Inferior parietal cortex (tissue), 1 donor: ENCODE measurements around the gene FAT1.

ENCODE experiments used
- DNase-seq: peaks from one replicate; pipeline ENCODE4 v3.0.0-alpha.2; 2016; ENCODE audit errors: extremely low spot score

The FAT1 gene

DNA sequence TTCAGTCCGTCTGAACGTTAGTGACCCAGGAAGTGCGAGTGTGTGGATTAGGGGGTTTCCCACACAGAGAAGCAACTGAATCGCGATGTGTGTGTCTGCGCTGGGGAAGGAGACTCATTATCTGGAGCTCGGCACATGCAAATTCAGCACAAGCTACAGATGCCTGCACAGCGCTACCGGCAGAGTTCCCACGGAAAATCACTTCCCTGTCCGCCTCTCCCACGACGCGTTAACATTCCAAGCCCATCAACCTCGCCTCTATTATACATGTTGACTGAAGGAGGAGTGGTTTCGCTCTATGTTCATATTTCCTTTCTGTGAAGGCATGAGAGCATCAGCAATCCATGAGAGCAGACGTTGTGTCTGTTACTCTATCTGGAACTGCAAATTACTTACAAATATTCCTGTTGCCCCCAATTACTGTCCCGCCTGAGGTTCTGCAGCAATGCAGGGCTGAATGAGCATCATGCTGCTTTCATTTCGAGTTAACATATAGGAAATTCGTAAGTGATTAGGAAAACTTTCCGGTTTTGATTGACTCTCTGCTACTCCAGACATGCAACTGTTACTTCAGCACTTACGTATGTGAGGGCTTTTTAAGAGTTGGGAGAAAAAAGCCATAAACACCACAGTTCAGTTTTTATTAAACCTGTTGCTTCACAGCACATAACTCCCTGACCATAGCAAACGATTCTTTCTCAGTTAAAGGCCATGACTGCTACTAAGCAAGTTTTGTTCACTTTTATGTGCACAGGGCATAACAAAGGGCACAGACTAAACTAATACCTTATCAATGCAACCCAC is 153.3 kb downstream of the FAT1 start:
- no peak for DNase-seq

DNA sequence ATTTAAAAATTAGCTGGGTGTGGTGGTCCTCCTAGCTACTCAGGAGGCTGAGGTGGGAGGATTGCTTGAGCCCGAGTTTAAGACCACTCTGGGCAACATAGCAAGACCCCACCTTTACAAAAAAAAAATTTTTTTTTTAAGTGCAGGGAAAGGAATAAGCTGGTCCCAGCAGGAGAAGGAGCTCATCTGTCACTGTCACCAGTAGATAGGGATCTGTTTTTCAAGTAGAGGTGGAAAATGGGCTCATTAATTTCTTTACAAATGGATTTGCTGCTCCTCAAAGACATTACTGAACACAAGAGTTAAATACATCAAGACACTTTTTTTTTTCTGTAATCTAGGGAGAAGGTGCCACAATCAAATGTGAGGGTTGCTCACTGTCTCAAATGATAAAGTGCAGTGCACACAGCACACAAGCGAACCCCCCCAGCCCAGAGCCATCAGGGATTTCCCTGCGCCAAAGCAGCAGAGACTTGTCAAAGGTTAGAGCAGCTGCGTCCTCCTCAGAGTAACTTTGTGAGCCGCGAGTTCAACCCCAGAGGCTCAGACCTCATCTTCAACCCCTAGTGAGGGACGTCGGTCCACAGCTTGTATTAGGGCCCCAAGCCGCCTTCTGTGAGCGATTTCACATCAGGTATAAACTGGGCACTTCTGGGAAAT is 154.0 kb downstream of the FAT1 start:
- no peak for DNase-seq

DNA sequence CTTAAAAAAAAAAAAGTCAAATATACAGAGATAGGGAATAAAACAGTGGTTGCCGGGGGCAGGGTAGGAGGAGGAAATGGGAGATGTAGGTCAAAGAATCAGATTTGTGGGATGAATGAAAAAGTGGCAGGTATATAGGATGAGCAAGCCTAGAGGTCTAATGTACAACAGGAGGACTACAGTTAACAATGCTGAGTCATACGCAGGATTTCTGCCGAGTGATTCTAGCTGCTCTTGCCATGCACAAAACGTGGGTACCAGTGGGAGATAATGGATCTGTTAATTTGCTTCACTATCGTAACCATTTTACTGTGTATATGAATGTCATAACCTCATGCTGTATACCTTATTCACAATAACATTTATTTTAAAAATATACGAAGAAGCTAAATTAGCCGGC is 157.6 kb downstream of the FAT1 start:
- DNase-seq = no peak

DNA sequence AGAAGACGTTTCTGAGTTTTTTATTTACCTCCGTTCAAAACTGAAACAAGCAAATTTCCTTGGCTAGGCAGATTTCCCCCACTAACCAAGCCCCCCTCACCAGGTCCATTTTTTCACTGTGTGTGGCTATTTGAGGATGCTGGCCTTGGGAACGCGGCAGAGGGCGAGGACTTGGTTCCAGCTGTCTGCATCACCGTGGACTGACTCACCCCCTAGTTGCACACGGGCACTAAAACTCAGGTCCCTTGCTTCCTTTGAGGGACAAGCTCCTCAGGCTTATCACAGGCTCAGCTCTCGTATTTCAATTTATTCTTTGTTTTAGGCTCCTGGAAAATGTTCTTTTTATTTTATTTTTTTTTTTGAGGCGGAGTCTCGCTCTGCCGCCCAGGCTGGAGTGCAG is 159.9 kb downstream of the FAT1 start:
- no peak for DNase-seq

DNA sequence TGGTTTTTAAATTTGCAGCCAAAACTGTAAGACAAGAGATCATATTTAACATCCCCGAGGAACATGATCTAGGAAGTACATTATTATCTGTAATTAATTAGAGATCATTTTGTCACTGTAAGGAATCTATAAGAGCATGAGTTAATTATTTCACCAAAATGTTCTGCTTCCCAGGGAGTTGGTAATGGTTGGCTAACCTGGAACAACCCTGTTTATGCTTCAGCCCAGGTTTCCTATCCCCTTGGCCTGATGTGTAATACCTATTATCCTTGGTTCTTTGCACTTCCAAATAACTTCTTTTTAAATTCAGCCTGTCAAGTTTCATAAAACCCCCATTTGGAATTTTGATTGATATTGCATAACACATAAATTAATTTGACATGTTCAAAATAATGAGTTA is 161.9 kb downstream of the FAT1 start:
- DNase-seq = no peak

DNA sequence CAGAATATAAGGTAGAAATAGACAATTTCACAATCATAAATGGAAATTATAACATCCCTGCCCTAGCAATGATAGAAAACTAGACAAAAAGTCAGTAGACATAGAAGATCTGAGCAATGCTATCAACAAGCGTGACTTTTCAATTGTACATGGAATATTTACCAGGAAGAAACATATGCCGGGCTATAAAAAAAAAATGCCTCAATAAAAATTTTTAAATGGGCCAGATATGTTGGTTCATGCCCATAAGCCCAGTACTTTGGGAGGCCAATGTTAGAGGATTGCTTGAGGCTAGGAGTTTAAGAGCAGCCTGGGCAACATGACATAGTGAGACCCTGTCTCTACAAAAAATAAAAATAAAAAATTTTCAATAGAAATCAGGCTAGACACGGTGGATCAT is 163.0 kb downstream of the FAT1 start:
- no peak for DNase-seq

DNA sequence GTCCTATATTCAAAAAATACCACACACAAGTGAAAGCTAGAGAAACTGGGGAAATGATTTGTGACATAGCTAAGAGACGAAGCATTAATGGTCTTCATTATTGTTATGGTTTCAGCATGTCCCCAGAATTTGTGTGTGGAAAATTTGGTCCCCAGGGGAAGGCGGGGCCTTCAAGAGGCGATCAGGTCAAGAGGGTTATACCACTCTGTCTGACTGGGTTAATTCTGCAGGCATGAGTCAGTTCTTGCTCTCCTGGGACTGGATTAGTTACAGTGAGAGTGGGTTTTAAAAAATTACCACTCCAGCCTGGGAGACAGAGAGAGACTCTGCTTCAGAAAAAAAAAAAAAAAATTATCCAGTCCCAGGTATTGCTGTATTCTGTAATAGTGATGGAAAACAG is 166.2 kb downstream of the FAT1 start:
- no peak for DNase-seq

DNA sequence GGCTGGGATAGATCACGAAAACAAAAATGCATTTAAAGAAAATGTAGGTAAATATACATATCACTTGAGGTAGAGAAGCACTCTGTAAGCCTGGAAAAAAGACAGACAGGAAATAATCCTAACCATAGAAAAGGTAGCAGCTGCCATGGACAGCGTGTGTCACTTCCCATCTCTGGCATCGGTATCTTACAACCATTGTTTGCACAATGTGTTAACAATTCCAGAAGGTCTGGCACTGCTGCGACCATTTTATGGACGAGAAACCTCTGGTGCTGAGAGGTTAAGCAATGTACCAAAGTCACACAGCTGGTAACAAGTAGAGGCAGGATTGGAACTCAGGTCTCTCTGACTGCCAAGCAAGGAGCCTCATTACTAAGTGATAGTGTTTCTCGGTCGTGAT is 166.6 kb downstream of the FAT1 start:
- no peak for DNase-seq

DNA sequence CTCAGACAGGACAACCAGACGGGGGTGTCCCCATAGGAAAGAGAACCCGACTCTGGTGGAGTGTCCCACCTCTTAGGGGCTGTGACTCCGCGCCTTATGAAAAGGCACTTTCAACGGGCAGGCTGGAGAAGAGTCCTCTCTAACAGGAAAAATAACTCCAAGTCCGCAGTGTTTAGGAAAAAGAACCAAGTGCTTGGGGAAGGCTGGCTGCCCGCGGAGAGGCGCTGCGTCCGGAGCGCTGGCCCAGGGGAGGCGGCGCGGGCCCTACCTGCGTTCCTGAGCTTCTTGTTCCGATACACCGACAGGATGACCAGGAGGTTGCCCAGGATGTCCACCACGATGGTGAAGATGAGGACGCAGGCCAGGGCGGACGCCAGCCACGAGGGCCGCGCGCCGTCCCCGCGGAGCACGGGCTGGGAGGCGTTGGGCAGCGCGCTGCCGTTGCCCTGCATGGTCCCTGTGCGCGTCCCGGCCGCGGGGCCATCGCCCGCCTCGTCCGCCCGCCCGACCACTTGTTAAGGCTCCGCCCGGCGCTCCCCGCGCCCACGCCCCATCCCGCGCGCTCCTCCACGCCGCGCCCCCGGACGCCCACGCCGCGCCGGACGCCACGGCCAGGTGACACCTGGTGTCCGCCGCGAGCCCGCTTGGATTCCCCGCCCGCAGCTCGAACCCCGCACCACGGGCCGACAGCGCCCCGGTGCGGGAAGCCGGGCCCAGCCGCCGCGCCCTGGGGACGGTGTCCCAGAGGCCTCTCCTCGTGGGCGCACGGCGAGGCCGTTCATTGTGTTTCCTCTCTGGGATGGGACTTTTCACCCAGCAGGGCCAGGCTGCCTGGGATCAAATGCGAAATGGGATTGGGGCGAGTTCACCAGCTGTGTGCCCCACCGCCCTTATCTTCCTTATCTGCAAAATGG is 168.5 kb downstream of the FAT1 start, which contains the start of gene MTNR1A:
Gene MTNR1A (minus strand): TSS at position 654 of the 914 bp plus-strand sequence. CDS start 202 bp downstream, at position 452.
- DNase-seq = no peak

DNA sequence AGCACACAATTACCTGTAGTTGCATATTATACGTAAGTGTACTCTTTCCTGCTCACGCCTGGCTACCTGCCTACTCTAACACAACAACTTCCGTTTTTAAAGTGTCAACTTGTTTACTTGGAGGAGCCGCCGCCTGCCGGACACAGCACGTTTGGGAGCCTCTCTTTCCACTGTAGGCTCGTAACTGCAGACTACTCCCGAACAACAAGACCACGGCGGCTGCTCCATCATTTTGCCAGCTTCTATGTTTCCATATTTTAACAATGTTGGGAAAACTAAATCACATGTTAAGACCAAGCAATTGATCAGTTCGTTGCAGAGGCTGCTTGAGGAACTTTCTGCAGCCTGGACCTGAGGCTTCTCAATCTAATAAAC is 169.1 kb downstream of the FAT1 start:
- no peak for DNase-seq

DNA sequence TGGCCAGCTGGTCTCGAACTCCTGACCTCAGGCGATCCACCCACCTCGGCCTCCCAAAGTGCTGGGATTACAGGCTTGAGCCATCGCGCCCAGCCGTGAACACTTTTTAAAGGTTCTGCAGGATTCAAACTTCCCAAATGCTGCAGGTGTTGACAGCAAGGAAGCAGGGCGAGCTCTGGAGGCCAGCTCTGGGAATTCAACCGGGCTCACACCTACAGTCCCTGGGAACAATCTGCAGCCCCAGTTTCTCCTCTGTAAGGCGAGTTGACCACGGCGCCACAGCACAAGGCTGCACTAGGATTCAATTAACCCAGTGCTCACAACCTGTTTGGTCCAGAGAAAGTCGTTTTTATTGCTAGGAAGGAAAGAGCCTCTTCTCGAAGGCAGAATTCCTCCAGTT is 169.9 kb downstream of the FAT1 start:
- DNase-seq = no peak

DNA sequence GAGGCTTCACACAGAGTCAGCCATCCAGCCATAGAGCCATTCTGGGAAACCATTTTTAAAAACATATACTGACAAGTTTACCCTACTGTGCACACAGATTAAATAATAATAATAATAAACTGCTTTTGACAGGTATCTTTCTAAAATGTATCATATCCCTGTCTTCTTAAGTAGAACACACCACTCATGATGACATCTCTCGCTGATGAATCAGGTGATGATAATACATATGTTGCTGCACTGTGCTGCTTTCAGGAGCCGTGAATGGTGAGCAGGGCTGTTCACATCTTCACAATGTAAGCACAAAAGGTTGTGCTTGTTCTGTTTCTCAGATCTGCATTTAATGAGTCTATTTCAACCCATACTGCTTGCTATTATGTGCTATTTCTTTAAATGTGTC is 171.8 kb downstream of the FAT1 start:
- no peak for DNase-seq

DNA sequence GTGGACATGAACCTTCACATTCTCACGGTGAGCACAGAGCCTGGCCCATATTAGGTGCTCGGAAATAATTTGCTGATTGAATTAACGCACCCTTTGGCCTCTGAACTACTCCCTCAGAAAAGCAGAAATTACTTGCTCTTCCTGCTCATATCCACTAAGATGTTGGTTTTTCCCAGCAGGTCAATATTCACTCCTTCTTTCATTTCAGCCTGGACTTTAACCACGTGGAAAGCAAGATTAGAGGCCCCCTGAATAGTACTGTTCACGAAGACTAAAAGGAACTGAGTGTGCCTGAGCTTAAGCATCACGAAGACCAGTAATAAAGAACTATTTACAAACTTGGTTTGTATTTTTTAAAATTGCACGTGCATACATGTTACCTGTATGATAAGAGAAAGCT is 178.2 kb downstream of the FAT1 start:
- no peak for DNase-seq

DNA sequence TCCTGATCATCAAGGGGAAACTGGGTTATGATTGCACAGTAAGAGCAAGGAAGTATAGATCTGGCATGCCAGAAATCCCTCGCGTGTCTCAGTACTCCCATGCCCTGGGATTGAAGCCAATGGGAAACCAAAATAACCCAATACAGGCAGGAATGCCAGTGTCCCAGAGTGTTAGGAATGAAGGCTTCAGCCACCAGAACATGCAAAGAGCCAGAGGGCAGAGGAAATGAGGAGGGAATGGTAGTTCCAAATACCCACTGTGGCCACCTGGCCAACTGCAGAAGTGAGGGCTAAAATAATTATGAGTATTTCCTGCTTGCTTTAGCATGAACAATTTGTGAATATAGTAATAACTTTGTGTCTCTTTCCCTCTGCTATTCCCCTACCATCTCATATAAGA is 180.4 kb downstream of the FAT1 start:
- DNase-seq = no peak

DNA sequence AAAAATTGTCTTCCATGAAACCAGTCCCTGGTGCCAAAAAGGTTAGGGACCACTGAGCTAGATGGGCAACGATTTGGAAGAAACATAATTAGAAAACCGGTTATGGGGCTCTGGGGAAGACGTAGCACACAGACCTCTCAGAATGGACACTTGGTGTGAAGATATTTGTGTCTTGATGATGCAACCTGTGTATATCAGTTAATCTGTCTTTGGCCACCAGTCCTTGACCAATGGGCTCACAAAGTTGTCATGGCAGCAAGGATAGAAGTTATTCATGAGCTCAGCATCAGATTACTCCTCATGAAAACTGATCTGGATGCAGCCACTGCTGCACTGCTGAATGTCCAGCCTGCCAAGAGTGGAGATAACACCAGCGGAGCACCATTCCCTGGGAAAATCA is 181.9 kb downstream of the FAT1 start:
- no peak for DNase-seq

DNA sequence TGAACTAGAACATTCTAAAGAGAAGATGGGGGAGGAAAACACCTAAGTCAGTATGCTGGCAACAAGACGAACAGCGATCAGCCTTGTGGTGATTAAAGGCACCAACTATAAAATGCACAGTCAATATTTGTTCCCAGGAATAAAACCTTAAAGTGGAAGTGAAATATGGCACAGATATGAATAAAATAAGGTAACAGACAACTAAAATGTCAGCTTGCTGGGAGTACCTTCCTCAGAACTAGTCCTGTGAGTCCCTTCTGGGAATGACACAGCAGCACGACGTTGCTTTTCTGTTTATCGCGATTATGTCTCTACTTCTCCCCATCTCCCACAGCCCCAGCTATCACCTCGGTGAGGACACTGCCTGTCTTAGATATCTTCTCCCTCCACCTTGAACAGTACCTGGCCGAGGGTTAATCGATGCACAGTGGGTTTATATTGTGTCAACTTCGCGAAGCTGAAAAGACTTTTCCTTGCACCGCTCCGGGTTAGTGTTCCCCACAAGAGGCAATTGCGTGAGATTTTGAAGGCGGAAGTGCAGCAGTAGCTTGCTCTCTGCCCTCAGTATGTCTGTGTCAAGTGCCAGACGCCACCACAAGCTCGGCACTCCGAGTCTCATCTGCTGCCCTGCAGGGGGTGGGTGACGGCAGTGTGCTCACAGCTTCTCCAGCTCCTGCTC is 185.7 kb downstream of the FAT1 start:
- no peak for DNase-seq
